T-helper 1 cell treated with Interleukin-12 subunit alpha and Interleukin-12 subunit beta and Interleukin-4 antibody, amounts not matched to agents 30 μg/mL and 1 μg/mL, for 36 hours (primary cell): ENCODE measurements around the gene MEF2A.
A peak's percentile ranks its signal among the peaks of the same experiment; 100 is the strongest.

Source experiments
- H3K27ac Mint-ChIP-seq: one replicate; pipeline ENCODE4 v1.8.0; 2021; ENCODE audit warnings: mild to moderate bottlenecking, mixed read lengths
- H3K27me3 Mint-ChIP-seq: one replicate; pipeline ENCODE4 v1.8.0; 2021; ENCODE audit warnings: low read depth, mixed read lengths
- H3K36me3 Mint-ChIP-seq: one replicate; pipeline ENCODE4 v1.8.0; 2021; ENCODE audit warnings: low read depth, mixed read lengths
- H3K4me1 Mint-ChIP-seq: one replicate; pipeline ENCODE4 v1.8.0; 2021; ENCODE audit warnings: low read depth, mixed read lengths
- H3K4me3 Mint-ChIP-seq: one replicate; pipeline ENCODE4 v1.8.0; 2021; ENCODE audit warnings: mild to moderate bottlenecking, moderate library complexity, mixed read lengths
- H3K9me3 Mint-ChIP-seq: one replicate; pipeline ENCODE4 v1.8.0; 2021; ENCODE audit warnings: mixed read lengths

MEF2A gene

DNA sequence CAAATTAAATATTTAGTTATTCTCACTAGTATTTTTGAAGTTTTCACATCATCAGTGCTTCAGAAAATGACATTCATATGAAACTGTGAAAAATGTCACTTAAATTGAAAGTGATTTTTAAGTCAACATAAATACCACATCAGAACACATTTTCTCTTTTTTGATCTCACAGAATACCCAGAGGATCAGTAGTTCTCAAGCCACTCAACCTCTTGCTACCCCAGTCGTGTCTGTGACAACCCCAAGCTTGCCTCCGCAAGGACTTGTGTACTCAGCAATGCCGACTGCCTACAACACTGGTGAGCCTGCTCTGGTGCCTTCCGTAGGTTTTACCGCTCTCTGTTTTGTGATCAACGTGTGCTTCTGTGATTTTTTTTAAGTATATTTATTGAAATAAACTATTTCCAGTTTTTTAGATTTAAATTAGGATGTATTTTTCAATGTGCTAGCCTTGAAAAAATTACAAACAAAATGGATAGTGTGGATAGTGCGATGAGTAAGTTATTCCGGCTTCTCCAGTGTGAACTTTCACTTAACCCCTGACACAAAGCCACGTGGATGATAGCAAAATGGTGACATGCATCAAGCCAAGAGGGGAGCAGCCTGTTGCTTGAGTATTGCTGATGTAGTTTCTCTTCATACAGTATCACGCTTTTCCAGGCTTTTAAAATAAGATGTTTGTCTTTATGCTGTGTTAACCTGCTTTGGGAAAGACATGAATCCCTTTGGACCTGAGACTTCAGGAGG is 140.9 kb downstream of the MEF2A start:
- Mint-ChIP-seq H3K36me3 (peaks cover 21% of the 10 kb centered on the region), H3K27me3 (no peaks in the 10 kb centered on the region), H3K27ac (peak overlapping the region; percentile 81), H3K4me1 (peaks cover 40% of the 10 kb centered on the region), H3K9me3 (no peaks in the 10 kb centered on the region), H3K4me3 (peak overlapping the region; percentile 76)

DNA sequence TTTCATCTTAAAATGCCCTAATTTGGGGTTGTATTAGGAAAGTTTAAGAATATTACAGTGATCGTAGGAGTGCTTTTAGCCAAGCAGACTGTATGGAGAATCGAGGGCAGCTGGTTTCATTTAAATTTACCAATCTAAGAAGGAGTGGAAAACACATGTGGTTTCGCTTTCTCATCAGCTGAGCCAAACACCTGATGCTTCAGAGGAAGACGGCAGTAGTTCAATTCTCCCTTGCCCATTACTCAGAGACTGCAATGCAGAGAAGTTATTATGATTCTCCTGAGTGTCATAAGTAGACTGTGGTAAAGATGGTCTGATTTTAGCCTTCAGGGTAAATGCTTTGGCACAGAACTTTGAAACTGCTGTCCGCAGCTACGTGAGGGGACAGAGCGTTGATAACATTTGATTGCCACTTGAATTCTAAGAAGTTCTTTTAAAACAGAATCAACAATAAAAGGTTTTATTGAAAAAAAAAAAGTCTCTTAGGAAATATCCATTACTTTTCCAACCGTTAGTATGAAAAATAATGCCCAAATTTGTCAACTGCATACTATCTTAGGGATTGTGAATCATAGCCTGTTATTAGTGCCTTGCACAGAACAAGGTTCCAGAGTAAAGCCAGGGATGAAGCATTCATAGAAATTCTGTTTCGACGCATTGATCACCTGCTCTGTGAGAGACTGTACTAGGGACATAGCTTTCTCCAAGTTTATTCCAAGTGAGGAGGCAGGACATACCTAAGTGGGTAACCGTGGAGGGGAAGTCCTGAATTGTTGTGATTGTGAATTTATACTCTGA is 141.9 kb downstream of the MEF2A start:
- Mint-ChIP-seq H3K27me3 (no peaks in the 10 kb centered on the region), H3K36me3 (peaks cover 21% of the 10 kb centered on the region), H3K27ac (peak overlapping the region; percentile 81), H3K4me3 (peak overlapping the region; percentile 76), H3K9me3 (no peaks in the 10 kb centered on the region), H3K4me1 (peaks cover 40% of the 10 kb centered on the region)

DNA sequence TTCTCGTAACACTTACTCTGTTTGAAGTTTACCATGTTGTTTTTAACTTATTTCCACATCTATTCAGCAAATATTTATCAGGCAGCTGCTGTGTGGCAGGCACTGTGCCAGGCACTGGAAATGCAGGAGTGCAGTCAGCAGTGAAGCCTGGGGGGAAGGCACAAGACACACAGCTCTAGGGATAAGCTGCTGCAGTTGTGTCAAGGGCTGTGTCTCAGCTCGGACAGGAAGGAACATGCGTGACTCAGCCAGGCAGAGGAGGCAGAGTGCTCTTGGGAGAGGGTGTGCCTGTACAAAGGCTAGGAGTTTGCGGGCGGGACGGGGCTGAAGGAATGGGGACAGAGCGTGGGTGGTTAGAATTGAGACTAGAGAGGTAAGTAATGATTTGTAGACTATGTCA is 142.8 kb downstream of the MEF2A start:
- H3K27me3 Mint-ChIP-seq = no peaks in the 10 kb centered on the region
- peak overlapping the region; percentile 2 for H3K27ac Mint-ChIP-seq
- H3K4me3 Mint-ChIP-seq = no peak overlapping the region
- H3K36me3 Mint-ChIP-seq = peaks cover 21% of the 10 kb centered on the region
- peaks cover 37% of the 10 kb centered on the region for H3K4me1 Mint-ChIP-seq
- H3K9me3 Mint-ChIP-seq = no peaks in the 10 kb centered on the region

GRCh38 chr15:99709243-99709986 is 143.6 kb downstream of the MEF2A start:
- no peaks in the 10 kb centered on the region for H3K27me3 Mint-ChIP-seq
- peaks cover 29% of the 10 kb centered on the region for H3K4me1 Mint-ChIP-seq
- no peaks in the 10 kb centered on the region for H3K9me3 Mint-ChIP-seq
- no peak overlapping the region for H3K4me3 Mint-ChIP-seq
- H3K27ac Mint-ChIP-seq = no peak overlapping the region
- peaks cover 21% of the 10 kb centered on the region for H3K36me3 Mint-ChIP-seq

DNA sequence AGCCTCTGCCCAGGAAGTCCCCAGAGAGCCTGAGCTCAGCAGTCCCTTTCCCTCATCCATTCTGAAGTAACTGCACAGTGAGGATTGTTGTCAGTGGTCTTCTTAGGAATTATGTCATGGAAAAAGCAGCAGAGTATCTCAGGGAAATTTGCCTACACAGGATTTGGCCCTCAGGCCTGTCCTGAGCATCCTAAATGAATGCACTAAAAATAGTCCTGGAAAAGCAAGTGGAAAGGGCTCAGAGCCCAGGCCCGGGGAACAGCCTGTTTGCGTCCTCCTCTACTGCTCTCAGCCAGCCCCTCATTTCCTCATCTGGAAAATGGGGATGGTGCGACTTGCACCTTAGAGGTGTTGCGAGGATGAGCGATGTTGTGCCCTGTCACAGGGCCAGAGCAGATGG is 145.8 kb downstream of the MEF2A start:
- H3K4me1 Mint-ChIP-seq = peaks cover 21% of the 10 kb centered on the region
- no peaks in the 10 kb centered on the region for H3K9me3 Mint-ChIP-seq
- no peak overlapping the region for H3K27ac Mint-ChIP-seq
- no peak overlapping the region for H3K4me3 Mint-ChIP-seq
- no peaks in the 10 kb centered on the region for H3K27me3 Mint-ChIP-seq
- H3K36me3 Mint-ChIP-seq = peaks cover 24% of the 10 kb centered on the region

- Mint-ChIP-seq H3K4me1 (peaks cover 15% of the 10 kb centered on the region), H3K4me3 (no peak overlapping the region), H3K36me3 (peaks cover 22% of the 10 kb centered on the region), H3K27ac (no peak overlapping the region), H3K27me3 (no peaks in the 10 kb centered on the region), H3K9me3 (no peaks in the 10 kb centered on the region)
Observed at GRCh38 chr15:99712415-99712814, 146.6 kb downstream of the MEF2A start.

DNA sequence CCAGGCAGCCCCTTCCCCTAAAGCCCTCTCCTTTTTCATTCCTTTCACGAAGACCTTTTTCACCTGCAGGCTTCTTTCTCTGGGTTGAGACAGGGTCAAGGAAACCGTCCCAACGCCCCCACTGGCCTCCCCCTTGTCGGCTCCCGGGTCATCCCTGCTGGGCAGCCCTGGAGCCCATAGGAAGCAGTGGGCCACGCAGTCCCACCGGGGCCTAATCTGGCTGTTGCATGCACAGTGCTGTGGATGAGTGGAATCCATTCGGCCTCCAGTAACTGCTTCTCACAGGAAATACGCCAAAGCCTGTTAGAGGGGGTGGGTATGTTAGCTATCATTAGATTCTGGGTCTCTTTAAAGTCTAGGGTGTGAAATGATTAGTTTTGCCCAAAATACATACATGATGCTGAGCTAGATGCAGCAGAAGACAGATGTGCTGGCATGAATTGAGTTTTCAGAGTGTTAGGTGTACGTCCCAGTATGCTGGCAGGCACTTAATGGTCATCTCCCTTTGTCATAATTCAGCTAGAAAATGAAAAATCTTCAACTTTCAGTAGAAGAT is 150.8 kb downstream of the MEF2A start:
- Mint-ChIP-seq H3K27me3 (no peaks in the 10 kb centered on the region), H3K9me3 (no peaks in the 10 kb centered on the region), H3K27ac (no peak overlapping the region), H3K4me3 (no peak overlapping the region), H3K4me1 (peaks cover 34% of the 10 kb centered on the region), H3K36me3 (peaks cover 8% of the 10 kb centered on the region)

DNA sequence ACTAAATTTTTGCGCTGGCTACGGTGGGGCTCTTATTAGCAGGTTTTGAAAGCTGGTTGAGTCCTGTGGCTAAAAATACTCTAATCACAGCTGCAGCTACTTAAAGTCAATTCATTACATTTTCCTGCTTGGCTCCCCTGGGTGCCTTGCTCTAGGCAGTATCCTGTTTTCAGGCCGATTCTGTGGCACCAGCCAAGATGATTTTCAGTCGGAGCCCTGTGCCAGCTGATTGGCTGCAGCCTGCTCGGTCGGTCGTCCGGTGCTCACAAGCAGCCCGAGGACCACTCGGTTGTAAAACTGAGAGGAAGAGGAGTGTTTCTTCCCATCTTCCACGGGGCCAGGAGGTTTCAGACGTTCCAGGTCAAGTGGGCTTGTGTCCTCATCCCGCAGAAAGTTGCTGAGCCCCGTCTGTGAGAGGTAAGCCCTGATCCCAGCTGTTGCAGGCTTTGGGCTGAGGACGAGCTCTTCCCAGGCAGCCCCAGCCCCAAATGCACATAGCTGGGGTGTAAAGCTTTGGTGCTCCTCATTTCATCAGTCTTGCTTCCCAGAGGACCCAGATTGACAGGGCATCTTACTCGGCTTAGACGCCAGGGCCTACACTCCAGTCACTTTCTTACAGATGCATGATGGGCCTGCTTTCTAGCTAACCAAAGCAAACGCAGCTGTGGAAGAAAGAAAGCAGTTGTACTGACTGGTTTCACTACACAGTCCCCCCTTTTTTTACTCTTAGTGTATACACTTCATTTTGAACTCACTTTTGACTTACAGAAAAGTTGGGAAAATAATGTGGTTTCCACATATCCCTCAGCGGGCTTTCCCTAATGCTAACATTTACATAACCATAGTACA is 151.6 kb downstream of the MEF2A start:
- H3K4me3 Mint-ChIP-seq = no peak overlapping the region
- no peaks in the 10 kb centered on the region for H3K9me3 Mint-ChIP-seq
- H3K36me3 Mint-ChIP-seq = peaks cover 12% of the 10 kb centered on the region
- peaks cover 35% of the 10 kb centered on the region for H3K4me1 Mint-ChIP-seq
- no peak overlapping the region for H3K27ac Mint-ChIP-seq
- no peaks in the 10 kb centered on the region for H3K27me3 Mint-ChIP-seq

DNA sequence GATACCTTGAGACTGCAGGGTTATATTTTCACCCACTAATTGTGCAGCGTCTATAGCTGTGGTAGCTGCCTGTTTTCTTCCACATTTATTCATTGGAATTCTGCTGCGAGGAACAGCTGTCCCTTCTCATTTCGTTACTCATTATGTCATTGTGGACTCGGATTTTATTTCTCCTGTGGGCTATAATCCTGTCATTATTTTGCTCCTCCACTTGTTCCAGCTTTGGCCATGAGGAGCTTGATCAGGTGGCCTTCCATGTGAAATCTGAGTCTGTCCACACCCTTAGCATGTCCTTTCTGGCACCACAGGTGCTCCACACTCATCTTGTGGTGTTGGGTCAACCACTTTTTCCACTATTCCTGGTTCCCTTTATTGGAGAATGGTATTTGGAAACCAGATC is 152.6 kb downstream of the MEF2A start:
- H3K4me1 Mint-ChIP-seq = peaks cover 35% of the 10 kb centered on the region
- peaks cover 12% of the 10 kb centered on the region for H3K36me3 Mint-ChIP-seq
- no peak overlapping the region for H3K4me3 Mint-ChIP-seq
- H3K9me3 Mint-ChIP-seq = no peaks in the 10 kb centered on the region
- H3K27ac Mint-ChIP-seq = no peak overlapping the region
- no peaks in the 10 kb centered on the region for H3K27me3 Mint-ChIP-seq

- Mint-ChIP-seq H3K4me3 (peak overlapping the region; percentile 1), H3K9me3 (no peaks in the 10 kb centered on the region), H3K4me1 (peaks cover 35% of the 10 kb centered on the region)
Observed at GRCh38 chr15:99719096-99719541, 153.3 kb downstream of the MEF2A start.

DNA sequence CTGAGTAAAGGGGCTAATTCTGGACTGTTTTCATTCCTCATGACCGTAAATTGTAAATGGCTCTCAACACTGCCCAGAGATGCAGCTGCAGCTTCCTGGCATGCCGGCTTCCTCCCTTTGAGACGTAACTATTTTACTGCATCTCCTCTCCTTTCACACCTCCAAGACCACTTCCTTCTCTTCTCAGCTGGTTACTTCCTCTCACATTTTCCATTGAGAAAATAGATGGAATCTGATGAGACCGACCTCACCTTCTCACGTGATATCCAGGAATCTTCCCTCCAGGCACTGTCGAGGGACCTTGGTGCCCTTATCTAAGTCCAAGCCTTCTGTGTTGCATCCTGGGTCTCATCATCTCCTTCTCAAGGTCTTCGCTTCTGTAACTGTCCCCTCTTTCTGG is 154.7 kb downstream of the MEF2A start:
- Mint-ChIP-seq H3K4me1 (peaks cover 35% of the 10 kb centered on the region), H3K27ac (peak overlapping the region; percentile 64), H3K4me3 (peak overlapping the region; percentile 41), H3K9me3 (no peaks in the 10 kb centered on the region), H3K36me3 (peaks cover 8% of the 10 kb centered on the region), H3K27me3 (no peaks in the 10 kb centered on the region)

More at GRCh38 chr15:99719096-99719541, 153.3 kb downstream of the MEF2A start:
- H3K36me3 Mint-ChIP-seq = peaks cover 12% of the 10 kb centered on the region
- H3K27me3 Mint-ChIP-seq = no peaks in the 10 kb centered on the region
- no peak overlapping the region for H3K27ac Mint-ChIP-seq

GRCh38 chr15:99721104-99721778 is 155.5 kb downstream of the MEF2A start:
- Mint-ChIP-seq H3K4me3 (peak overlapping the region; percentile 41), H3K27ac (peak overlapping the region; percentile 64)

GRCh38 chr15:99721896-99722295 is 156.1 kb downstream of the MEF2A start:
- Mint-ChIP-seq H3K4me3 (no peak overlapping the region), H3K9me3 (no peaks in the 10 kb centered on the region), H3K27me3 (no peaks in the 10 kb centered on the region), H3K27ac (no peak overlapping the region), H3K36me3 (peaks cover 7% of the 10 kb centered on the region), H3K4me1 (peaks cover 35% of the 10 kb centered on the region)

More at GRCh38 chr15:99721104-99721778, 155.5 kb downstream of the MEF2A start:
- Mint-ChIP-seq H3K36me3 (peaks cover 7% of the 10 kb centered on the region), H3K9me3 (no peaks in the 10 kb centered on the region), H3K27me3 (no peaks in the 10 kb centered on the region), H3K4me1 (peaks cover 35% of the 10 kb centered on the region)
